A549 (cell line): Measurements from ENCODE around the gene ABHD6. TPM values are rescaled to one million over a fixed set of nuclear protein-coding genes. Genes with fewer than 3 reads are reported as not detected.
A peak's percentile ranks its signal among the peaks of the same experiment; 100 is the strongest.

Experiments used
- ATAC-seq, 2 experiments: fragments of 200-7000 bp in 1 of 2; fragments of >200 bp in 1 of 2; cut with Nextera tagmentation in 1 of 2; cut with Tn5 transposase in 1 of 2; 3 replicates each; pipeline versions ENCODE4 v1.8.0 to v1.9.1; 2018 to 2020; ENCODE audit warnings: mild to moderate bottlenecking in 1 of 2, moderate library complexity in 1 of 2
- CTCF ChIA-PET: fragments of 300-600 bp; sonication (Branson Sonifier 250); formaldehyde crosslinking; extraction: SDS; loops from one replicate; lab custom pipeline; 2021; ENCODE audit warnings: antibody characterized with exemption, inconsistent platforms; lab: Yijun Ruan, JAX
- POLR2A ChIA-PET: fragments of 350-600 bp; formaldehyde crosslinking; extraction: SDS; loops from one replicate; lab custom pipeline; 2021; ENCODE audit warnings: antibody characterized with exemption, inconsistent platforms; lab: Yijun Ruan, JAX
- DNase-seq, 2 experiments: peaks; one replicate each; pipeline versions ENCODE4 v3.0.0 to v3.0.0-alpha.2; 2011 to 2016; ENCODE audit warnings: low read depth in 1 of 2, low spot score in 1 of 2
- FAIRE-seq: peaks from 2 replicates; lab custom pipeline; 2011; peaks lifted over from hg19 to GRCh38; lab: Jason Lieb, UNC
- H3K27ac ChIP-seq, 2 experiments: fragments of >200 bp; sonication (Bioruptor Twin); formaldehyde crosslinking; 3 replicates each; pipeline ENCODE4 v1.5.1; 2016 to 2017
- H3K4me1 ChIP-seq: fragments of >200 bp; sonication (Bioruptor Twin); formaldehyde crosslinking; 3 replicates; pipeline ENCODE4 v1.6.1; 2016
- H3K4me2 ChIP-seq: fragments of >200 bp; sonication (Bioruptor Twin); formaldehyde crosslinking; 3 replicates; pipeline ENCODE4 v1.6.1; 2016
- H3K4me3 ChIP-seq: fragments of >200 bp; sonication (Bioruptor Twin); formaldehyde crosslinking; 3 replicates; pipeline ENCODE4 v1.5.1; 2016
- H3K9me3 ChIP-seq: fragments of >200 bp; sonication (Bioruptor Twin); formaldehyde crosslinking; 3 replicates; pipeline ENCODE4 v1.6.1; 2016
- CEBPB ChIP-seq, 2 experiments: fragments of >200 bp in 1 of 2; sonication (Bioruptor Twin) in 1 of 2; formaldehyde crosslinking in 1 of 2; IDR thresholded peaks; 2 replicates each; pipeline ENCODE4 v1.6.1; 2012 to 2016
- CHD4 ChIP-seq: fragments of 200-600 bp; sonication (generic); IDR thresholded peaks from 2 replicates; pipeline ENCODE4 v1.6.1; 2016; ENCODE audit warnings: antibody characterized with exemption, mild to moderate bottlenecking, borderline replicate concordance
- EHF ChIP-seq: fragments of 250-450 bp; sonication (Bioruptor Pico); IDR thresholded peaks from 2 replicates; pipeline ENCODE4 v1.5.0; 2020; ENCODE audit warnings: mild to moderate bottlenecking
- EHMT2 ChIP-seq: fragments of 200-600 bp; sonication (generic); IDR thresholded peaks from 2 replicates; pipeline ENCODE4 v1.6.1; 2016; ENCODE audit warnings: antibody characterized with exemption, low read depth, mild to moderate bottlenecking, moderate library complexity
- ESRRA ChIP-seq: fragments of 150-350 bp; IDR thresholded peaks from 2 replicates; pipeline ENCODE4 v1.6.1; 2014; ENCODE audit warnings: mild to moderate bottlenecking, low read length, borderline replicate concordance
- HOXB13 ChIP-seq: fragments of 250-450 bp; sonication (Bioruptor Pico); IDR thresholded peaks from 2 replicates; pipeline ENCODE4 v1.5.0; 2020; ENCODE audit warnings: low read depth, mild to moderate bottlenecking, moderate library complexity
- JUN ChIP-seq, 2 experiments: fragments of >200 bp; sonication (Bioruptor Twin); formaldehyde crosslinking; IDR thresholded peaks; 2 replicates in 1 of 2; 3 replicates in 1 of 2; pipeline ENCODE4 v1.6.1; 2016 to 2017
- JUNB ChIP-seq: fragments of >200 bp; sonication (Bioruptor Twin); formaldehyde crosslinking; IDR thresholded peaks from 2 replicates; pipeline ENCODE4 v1.6.1; 2016
- MAZ ChIP-seq: fragments of 150-350 bp; IDR thresholded peaks from 2 replicates; pipeline ENCODE4 v1.6.1; 2014; ENCODE audit warnings: antibody characterized with exemption, low read depth, low read length, borderline replicate concordance
- MYC ChIP-seq: IDR thresholded peaks from 2 replicates; pipeline ENCODE4 v1.6.1; 2012; ENCODE audit warnings: mild to moderate bottlenecking, inconsistent platforms, low read length, improper control_type of control experiment, borderline replicate concordance
- NFE2L2 ChIP-seq: fragments of 150-350 bp; conservative IDR thresholded peaks from 2 replicates; pipeline ENCODE4 v1.6.1; 2014; ENCODE audit warnings: low read length
- RFX5 ChIP-seq: fragments of 450-650 bp; IDR thresholded peaks from 2 replicates; pipeline ENCODE4 v1.7.1; 2014; ENCODE audit warnings: antibody characterized with exemption, mild to moderate bottlenecking, moderate library complexity
- RNF2 ChIP-seq: fragments of 200-600 bp; sonication (generic); IDR thresholded peaks from 2 replicates; pipeline ENCODE4 v1.6.1; 2016; ENCODE audit warnings: low read depth, mild to moderate bottlenecking, antibody characterized with exemption, moderate library complexity, borderline replicate concordance
- SREBF2 ChIP-seq: fragments of 450-650 bp; IDR thresholded peaks from 2 replicates; pipeline ENCODE4 v1.6.1; 2014; ENCODE audit warnings: mild to moderate bottlenecking, moderate library complexity
- TFCP2L1 ChIP-seq: fragments of 250-450 bp; sonication (Bioruptor Pico); IDR thresholded peaks from 2 replicates; pipeline ENCODE4 v1.5.0; 2021; ENCODE audit warnings: mild to moderate bottlenecking
- TP53 ChIP-seq: fragments of 250-450 bp; sonication (Bioruptor Pico); IDR thresholded peaks from 2 replicates; pipeline ENCODE4 v1.5.0; 2021; ENCODE audit warnings: mild to moderate bottlenecking, moderate library complexity
- WGBS: methylation state at CpG from one replicate; pipeline ENCODE4 v1.1.6; 2017; ENCODE audit errors: missing lambda C conversion rate; 5-methylcytosine and 5-hydroxymethylcytosine counted together
- polyA plus RNA-seq, 4 experiments: library from polyadenylated mRNA; depleted of rRNA in 3 of 4; stranded (reverse); fragments of >200 nt; fragmentation: RNase III in 1 of 4; extraction: RNeasy Plus Mini Kit Qiagen cat#74134 plus additional on column Dnase treatment in 1 of 4; gene quantifications; 2 replicates in 3 of 4; 3 replicates in 1 of 4; pipeline ENCODE4 v1.2.3, GENCODE V29; 2011 to 2017
- TF ChIP-seq, protein P1 (sequence below): fragments of 200-600 bp; sonication (generic); IDR thresholded peaks from 2 replicates; pipeline ENCODE4 v1.6.1; 2016; ENCODE audit warnings: antibody characterized with exemption, mild to moderate bottlenecking, moderate library complexity
- TF ChIP-seq, protein P2 (sequence below): fragments of 250-450 bp; sonication (Bioruptor Pico); IDR thresholded peaks from 2 replicates; pipeline ENCODE4 v1.5.0; 2020; ENCODE audit warnings: low read depth, mild to moderate bottlenecking, moderate library complexity
- TF ChIP-seq, protein P3 (sequence below): fragments of >200 bp; sonication (Bioruptor Twin); formaldehyde crosslinking; IDR thresholded peaks from 3 replicates; pipeline ENCODE4 v1.6.1; 2016

ABHD6 gene
- polyA plus RNA-seq, 2 of the 4 experiments (the other 2 are of a cell fraction) = 6.6 to 10.1 TPM

DNA sequence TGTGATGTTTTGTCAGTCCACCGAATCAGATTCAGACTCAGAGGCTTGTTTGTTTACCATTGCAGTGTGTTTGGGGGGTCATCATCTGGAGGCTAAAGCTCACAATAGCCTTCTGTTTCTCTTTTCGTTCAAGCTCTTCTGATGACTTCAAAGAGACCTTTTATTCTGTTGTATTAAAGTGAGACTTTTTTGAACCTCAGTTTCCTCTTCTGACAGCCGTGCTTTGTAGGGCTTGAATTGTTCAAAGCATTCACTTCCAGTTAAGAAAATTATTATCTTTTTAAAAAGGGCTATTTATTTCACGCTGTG lies 96.4 kb downstream of the ABHD6 start:
- WGBS = 33% methylated on average over 4 of the region's 4 CpGs
- FAIRE-seq = no peak

DNA sequence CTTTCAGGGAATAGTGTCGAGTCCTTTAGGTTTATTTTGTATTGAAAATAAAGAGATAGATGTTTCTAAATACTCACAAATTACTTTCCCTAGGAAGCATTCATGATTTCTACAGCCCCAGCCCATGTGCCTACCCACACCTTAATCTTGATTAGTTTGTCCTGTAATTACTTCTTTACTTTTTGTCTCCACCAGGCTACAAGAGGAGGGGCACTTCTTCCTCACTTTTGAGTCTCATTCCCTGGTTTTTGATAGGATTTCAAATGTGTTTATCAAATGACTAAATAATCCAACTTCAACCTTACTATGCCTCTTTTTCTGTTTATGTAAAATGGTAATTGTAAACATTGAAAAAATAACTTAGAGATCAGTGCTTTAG lies 96.9 kb downstream of the ABHD6 start:
- no peak for FAIRE-seq
- TF ChIP-seq NFE2L2 (no peak), RFX5 (no peak)
- TF ChIP-seq, all 56 proteins: peak for 0
- no peaks in the 10 kb centered on the region for H3K9me3 ChIP-seq
- H3K4me3 ChIP-seq = no peak overlapping the region
- no peak for ATAC-seq
- CTCF ChIA-PET = interaction anchor here (1.6 to 2.4 kb wide), 3 partner anchors 10 to 81 kb away, joined by 4 to 9 read pairs (median 8); partner anchors contain the start of genes HTD2 and RPP14
- peaks cover 24% of the 10 kb centered on the region for H3K4me1 ChIP-seq
- POLR2A ChIA-PET = interaction anchor here (1.0 kb wide), 1 partner anchor 49 kb away, joined by 3 read pairs; no protein-coding TSS in a partner anchor
- peak overlapping the region in 1 of 2 experiments; percentile 79; a peak in 1 of 6 replicates for H3K27ac ChIP-seq
- WGBS = 61% methylated on average over 1 of the region's 1 CpG
- no peak for DNase-seq
- peak overlapping the region; percentile 87; the same call in 2 of the 3 replicates for H3K4me2 ChIP-seq

More for the DNA sequence above, 96.4 kb downstream of the ABHD6 start:
- Histone ChIP-seq H3K4me1 (peaks cover 24% of the 10 kb centered on the region), H3K4me2 (peak overlapping the region; percentile 87), H3K27ac (no peak overlapping the region), H3K9me3 (no peaks in the 10 kb centered on the region), H3K4me3 (peak overlapping the region; percentile 80; the same call in 2 of the 3 replicates)
- ATAC-seq (no peak), DNase-seq (no peak)
- TF ChIP-seq RFX5 (no peak), MYC (no peak), CEBPB (IDR thresholded peaks at IDR 0.05) (no peak)
- TF ChIP-seq, protein P1, sequence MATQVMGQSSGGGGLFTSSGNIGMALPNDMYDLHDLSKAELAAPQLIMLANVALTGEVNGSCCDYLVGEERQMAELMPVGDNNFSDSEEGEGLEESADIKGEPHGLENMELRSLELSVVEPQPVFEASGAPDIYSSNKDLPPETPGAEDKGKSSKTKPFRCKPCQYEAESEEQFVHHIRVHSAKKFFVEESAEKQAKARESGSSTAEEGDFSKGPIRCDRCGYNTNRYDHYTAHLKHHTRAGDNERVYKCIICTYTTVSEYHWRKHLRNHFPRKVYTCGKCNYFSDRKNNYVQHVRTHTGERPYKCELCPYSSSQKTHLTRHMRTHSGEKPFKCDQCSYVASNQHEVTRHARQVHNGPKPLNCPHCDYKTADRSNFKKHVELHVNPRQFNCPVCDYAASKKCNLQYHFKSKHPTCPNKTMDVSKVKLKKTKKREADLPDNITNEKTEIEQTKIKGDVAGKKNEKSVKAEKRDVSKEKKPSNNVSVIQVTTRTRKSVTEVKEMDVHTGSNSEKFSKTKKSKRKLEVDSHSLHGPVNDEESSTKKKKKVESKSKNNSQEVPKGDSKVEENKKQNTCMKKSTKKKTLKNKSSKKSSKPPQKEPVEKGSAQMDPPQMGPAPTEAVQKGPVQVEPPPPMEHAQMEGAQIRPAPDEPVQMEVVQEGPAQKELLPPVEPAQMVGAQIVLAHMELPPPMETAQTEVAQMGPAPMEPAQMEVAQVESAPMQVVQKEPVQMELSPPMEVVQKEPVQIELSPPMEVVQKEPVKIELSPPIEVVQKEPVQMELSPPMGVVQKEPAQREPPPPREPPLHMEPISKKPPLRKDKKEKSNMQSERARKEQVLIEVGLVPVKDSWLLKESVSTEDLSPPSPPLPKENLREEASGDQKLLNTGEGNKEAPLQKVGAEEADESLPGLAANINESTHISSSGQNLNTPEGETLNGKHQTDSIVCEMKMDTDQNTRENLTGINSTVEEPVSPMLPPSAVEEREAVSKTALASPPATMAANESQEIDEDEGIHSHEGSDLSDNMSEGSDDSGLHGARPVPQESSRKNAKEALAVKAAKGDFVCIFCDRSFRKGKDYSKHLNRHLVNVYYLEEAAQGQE = no peak
- TF ChIP-seq, protein P2, sequence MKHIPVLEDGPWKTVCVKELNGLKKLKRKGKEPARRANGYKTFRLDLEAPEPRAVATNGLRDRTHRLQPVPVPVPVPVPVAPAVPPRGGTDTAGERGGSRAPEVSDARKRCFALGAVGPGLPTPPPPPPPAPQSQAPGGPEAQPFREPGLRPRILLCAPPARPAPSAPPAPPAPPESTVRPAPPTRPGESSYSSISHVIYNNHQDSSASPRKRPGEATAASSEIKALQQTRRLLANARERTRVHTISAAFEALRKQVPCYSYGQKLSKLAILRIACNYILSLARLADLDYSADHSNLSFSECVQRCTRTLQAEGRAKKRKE = no peak
- POLR2A ChIA-PET = no interaction called here
- CTCF ChIA-PET = interaction anchor here (0.8 to 2.4 kb wide), 7 partner anchors 11 to 117 kb away, joined by 3 to 9 read pairs (median 4); partner anchors contain the start of genes HTD2 and RPP14

DNA sequence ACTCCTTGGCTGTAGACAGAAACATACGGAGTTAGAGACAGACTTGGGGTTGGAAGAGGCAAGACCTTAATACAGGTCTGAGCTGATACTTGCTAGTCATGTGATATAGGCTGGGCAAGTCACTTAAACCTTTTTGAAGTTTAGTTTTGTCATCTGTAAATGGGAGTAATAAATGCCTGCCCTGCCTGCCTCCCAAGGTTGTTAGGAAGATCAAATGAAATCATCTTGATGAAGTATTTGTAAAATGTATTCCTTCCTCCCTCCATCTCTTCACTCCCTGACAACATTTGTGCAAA lies 98.0 kb downstream of the ABHD6 start:
- ATAC-seq (no peak), DNase-seq (no peak), FAIRE-seq (no peak)
- ChIA-PET CTCF (interaction anchor here (0.6 to 2.4 kb wide), 6 partner anchors 12 to 198 kb away, joined by 4 to 9 read pairs (median 5); no protein-coding TSS in a partner anchor), POLR2A (interaction anchor here (0.9 to 1.0 kb wide), 2 partner anchors 48 to 165 kb away, joined by 3 read pairs; no protein-coding TSS in a partner anchor)
- TF ChIP-seq, protein P3, sequence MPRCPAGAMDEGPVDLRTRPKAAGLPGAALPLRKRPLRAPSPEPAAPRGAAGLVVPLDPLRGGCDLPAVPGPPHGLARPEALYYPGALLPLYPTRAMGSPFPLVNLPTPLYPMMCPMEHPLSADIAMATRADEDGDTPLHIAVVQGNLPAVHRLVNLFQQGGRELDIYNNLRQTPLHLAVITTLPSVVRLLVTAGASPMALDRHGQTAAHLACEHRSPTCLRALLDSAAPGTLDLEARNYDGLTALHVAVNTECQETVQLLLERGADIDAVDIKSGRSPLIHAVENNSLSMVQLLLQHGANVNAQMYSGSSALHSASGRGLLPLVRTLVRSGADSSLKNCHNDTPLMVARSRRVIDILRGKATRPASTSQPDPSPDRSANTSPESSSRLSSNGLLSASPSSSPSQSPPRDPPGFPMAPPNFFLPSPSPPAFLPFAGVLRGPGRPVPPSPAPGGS = no peak
- TF ChIP-seq JUN (IDR thresholded peaks at IDR 0.05) (no peak), CEBPB (IDR thresholded peaks at IDR 0.05) (no peak), RNF2 (no peak), EHF (CRISPR knock-in tag) (no peak), TP53 (CRISPR knock-in tag) (no peak), JUNB (no peak), EHMT2 (no peak), CHD4 (no peak), HOXB13 (CRISPR knock-in tag) (no peak), ESRRA (no peak), MAZ (no peak), TFCP2L1 (CRISPR knock-in tag) (no peak), SREBF2 (no peak)
- H3K9me3 ChIP-seq = no peaks in the 10 kb centered on the region
- peak overlapping the region; percentile 87 for H3K4me2 ChIP-seq
- WGBS = 92% methylated on average over 1 of the region's 1 CpG
- peak overlapping the region; percentile 66 to 79; a peak in 5 of 6 replicates for H3K27ac ChIP-seq
- no peak overlapping the region for H3K4me3 ChIP-seq
- peaks cover 24% of the 10 kb centered on the region for H3K4me1 ChIP-seq
